GM21576 (cell line): ENCODE data around the gene METAP2.
A peak's percentile ranks its signal among the peaks of the same experiment; 100 is the strongest.
"Not testable (repeated sequence)": the region's sequence is repeated elsewhere in the genome, so short reads cannot be mapped to it uniquely, and the experiment has no call there.

Source experiments
- ATAC-seq: cut with Tn5 transposase; IDR thresholded peaks from one replicate; pipeline ENCODE4 v1.9.1; 2021; ENCODE audit warnings: mild to moderate bottlenecking, moderate library complexity; ENCODE audit not compliant: unreplicated experiment

Gene METAP2

DNA sequence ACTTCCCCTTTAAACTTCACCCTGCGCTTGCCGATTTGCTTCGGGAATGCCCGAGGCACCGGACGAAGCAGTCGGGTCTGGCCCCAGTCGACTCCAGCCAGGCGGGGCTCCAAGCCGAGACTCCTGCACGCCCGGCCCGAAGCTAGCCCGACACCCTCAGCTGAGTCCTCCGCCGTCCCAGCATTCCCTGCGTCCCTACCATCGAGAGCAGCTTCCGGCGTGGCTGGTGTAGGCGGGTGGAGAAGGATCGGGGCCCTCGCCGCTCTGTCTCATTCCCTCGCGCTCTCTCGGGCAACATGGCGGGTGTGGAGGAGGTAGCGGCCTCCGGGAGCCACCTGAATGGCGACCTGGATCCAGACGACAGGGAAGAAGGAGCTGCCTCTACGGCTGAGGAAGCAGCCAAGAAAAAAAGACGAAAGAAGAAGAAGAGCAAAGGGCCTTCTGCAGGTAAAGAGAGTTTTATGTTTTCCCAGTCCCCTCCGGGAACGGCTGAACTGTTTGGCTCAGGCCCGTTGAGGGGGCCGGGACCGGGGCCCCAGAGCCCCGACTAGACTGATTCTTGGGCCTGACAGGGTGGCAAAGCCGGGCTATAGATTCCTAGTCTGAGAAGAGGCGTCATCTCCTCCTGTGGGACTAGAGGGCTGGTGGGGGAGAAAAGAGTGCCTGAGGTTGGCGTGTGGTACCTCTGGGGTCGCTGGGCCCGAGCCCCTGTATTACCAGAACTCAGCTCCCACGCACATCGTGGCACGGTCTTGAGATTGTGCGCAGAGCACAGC, at the start of gene METAP2:
Gene METAP2 (plus strand): TSS at position 269 of the 776 bp plus-strand sequence. CDS start 28 bp downstream, at position 297.
- peak; percentile 94 for ATAC-seq

DNA sequence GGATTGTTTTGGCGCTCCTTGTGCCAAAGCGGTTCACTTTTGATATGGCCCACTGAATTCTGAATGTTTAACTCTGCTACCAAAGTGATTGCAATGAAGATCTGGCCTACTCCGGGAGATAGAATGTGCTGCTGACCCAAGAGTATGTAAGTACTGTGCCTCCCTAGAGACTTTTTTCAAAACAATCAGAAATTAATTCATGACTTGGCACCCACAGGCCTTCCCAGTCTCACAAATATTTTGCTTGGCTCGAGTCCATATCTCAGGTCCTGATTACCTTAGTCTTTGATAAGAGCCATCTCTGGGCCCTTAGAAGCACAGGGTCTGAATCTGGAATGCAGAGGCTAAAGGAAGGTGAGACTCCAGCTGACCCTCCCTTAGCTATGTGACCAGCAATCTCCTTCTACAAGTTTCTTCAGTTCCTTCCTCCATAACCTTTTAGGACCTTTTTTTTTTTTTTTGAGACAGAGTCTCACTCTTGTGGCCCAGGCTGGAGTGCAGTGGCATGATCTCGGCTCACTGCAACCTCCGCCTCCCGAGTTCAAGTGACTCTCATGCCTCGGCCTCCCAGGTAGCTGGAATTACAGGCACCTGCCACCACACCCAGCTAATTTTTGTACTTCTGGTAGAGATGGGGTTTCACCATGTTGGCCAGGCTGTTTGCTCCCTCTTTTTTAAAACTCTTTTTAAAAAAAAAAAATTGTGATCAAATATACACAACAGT, 49.5 kb upstream of the METAP2 start:
- no peak for ATAC-seq

DNA sequence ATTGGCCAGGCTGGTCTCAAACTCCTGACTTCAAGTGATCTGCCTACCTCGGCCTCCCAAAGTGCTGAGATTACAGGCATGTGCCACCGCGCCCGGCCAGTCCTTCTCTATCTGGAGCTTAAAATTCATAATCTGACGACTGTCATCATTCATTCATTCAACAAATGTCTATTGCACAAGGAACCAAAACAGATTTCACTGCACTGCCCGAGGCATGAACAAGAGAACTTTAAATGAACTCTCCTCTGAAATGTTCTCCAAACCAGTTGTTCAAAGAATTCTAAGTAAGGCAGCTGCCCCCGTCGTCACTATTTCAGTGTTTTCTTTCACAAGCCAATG, 44.8 kb upstream of the METAP2 start:
- ATAC-seq = no peak

- no peak for ATAC-seq
Observed at GRCh38 chr12:95431120-95431519, 42.8 kb upstream of the METAP2 start.

DNA sequence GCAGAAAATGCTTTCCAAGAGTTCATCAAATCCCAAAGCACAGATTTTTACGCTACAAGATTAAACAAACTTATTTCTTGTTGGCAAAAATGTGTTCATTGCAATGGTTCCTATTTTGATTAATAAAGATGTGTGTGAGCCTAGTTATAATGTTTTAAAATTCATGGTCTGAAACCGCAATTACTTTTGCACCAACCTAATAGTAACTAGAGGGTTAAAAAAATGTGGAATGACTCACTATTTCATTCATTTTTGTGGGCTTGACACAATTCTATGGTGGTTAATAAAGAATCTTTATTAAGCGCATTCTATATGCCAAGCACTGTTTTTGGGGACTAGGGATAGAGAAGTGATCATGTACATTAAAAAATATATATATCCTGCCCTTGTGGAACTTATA, 38.6 kb upstream of the METAP2 start:
- no peak for ATAC-seq

DNA sequence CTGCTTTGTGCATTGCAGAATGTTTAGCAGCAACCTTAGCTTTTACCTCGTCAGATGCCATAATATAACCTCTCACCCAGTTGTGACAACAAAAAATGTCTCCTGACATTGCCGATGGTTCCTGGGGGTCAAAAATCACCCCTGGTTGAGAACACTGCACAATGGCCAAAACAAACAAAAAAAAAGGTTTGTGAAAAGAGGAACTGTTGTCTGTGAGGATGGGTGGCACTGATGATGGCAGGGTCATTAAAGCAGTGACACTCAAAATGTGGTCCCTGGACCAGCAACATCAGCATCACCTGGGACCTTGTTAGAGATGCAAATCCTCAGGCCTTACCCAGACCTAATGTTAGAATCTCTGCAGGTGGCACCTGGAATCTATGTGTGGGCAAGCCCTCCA, 36.4 kb upstream of the METAP2 start:
- ATAC-seq = no peak

DNA sequence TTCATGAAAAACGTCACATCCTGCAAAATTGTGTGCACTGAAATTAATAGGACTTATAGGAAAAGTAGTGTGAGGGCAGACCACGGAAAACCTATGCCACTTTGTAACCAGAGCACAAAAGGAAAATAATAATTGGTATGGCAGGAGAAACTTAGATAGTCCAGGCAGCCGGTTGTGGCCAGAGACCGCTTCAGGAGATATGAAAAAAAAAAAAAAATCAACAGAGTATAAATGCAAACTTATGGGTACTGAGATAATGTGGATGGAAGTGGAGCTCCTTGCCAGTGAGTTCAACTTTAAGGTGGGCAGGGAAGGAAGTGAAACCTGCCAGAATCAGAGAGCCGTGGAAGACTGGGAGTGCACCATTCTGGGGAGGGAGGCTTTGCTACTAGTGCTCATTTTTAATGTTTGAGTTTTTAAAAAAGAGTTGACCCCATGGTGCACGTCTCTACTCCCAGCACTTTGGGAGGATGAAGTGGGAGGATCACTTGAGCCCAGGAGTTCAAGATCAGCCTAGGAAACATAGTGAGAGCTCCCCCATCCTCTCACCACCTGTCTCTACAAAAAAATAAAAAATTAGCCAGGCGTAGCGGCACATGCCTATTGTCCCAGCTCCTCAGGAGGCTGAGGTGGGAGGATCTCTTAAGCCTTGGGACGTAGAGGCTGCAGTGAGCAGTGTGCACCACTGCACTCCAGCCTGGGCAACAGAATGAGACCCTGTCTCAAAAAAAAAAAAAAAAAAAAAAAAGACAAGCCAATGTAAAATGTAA, 34.3 kb upstream of the METAP2 start:
- ATAC-seq = no peak

DNA sequence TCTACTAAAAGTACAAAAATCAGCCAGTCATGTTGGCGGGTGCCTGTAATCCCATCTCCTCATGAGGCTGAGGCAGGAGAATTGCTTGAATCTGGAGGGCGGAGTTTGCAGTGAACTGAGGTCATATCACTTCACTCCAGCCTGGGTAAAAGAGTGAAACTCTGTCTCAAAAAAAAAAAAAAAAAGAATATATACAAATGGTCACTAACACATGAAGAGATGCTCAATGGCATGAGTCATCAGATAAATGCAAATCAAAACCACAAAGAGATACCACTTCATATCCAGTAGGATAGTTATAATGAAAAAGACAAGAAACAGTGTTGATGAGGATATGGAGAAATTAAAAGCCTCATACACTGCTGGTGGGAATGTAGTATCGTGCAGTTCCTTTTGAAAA, 33.6 kb upstream of the METAP2 start:
- no peak for ATAC-seq

GRCh38 chr12:95443459-95443858, 30.5 kb upstream of the METAP2 start:
- no peak for ATAC-seq

DNA sequence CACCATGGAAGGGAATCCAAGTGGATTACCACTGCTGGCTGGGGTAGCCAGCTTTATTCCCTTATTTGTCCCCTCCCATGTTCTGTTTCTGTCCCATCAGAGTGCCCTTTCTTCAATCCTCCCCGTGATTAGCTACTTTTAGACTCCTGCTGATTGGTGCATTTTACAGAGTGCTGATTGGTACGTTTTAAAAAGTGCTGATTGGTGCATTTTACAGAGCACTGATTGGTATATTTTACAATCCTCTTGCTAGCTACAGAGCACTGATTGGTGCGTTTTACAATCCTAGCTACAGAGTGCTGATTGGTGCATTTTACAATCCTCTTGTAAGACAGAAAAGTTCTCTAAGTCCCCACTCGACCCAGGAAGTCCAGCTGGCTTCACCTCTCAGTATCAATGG, 28.9 kb upstream of the METAP2 start:
- ATAC-seq = not testable (repeated sequence)

DNA sequence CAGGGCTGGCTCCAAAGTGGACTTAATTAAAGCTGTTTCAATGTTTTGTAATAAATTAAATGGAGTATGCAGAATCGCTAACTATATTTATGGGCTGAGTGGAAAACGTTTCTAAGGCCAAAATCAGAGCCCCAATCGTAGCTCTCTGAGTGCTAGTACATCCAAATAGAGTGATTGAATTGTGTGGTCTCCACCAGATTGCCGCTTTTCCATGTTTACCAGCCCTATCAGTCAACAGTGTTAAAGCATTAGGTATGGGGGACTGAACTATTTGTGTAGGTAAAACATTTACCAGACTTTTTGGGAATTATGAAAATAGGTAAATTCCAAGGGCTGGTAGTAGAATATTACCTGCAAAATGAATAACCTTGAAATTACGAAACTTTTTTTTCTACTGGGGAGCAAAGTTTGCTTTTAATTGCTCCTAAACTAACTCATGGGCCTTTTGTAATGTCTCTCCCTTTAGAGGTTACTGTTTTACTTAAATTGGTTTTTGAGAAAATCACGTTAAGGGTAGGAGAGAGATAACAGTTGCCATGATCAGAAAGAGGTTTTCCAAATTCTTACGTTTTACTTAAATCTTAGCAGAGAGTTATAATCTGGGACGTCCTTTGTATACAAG, 28.0 kb upstream of the METAP2 start:
- no peak for ATAC-seq

GRCh38 chr12:95446506-95446900, 27.4 kb upstream of the METAP2 start:
- no peak for ATAC-seq

GRCh38 chr12:95449656-95450055, 24.3 kb upstream of the METAP2 start:
- not testable (repeated sequence) for ATAC-seq

DNA sequence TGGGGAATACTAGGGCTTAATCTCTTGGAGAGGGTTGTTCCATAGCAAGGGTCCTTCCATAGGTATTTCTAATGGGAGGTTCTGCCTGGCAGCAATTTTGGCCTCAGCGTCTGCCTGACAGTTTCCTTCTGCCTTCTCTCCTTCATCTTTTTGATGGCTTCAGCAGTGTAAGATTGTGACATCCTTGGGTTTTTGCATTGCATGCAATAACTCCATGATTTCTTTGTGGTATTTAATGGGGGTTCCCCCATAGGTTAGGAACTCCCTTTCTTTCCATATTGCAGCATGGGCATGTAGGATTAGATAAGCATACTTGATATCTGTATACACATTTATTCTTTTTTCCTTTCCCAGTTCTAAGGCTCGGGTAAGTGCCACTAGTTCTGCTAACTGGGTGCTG, 21.5 kb upstream of the METAP2 start:
- ATAC-seq = not testable (repeated sequence)

GRCh38 chr12:95453881-95454280, 20.1 kb upstream of the METAP2 start:
- ATAC-seq = not testable (repeated sequence)

- ATAC-seq = not testable (repeated sequence)
Observed at GRCh38 chr12:95454780-95455215, 19.2 kb upstream of the METAP2 start.

GRCh38 chr12:95457605-95458004, 16.3 kb upstream of the METAP2 start:
- ATAC-seq = not testable (repeated sequence)

DNA sequence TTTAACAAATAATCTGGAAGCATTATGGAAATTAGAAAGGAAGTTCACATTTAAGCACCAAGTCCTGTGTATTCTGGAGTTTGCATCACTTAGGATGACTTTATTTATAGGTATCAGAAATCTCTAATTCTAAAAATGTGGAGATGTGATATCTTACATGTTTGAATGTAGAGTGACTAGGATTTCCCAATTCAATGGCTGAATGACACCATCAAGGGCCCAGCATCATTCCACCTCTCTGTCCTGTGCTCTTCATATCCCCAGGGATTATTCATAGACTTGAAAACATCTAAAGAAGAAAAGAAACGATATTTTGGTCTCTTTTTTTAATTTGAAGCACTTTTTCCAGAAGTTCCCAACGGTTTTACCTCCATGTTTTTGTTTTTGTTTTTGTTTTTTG, 15.2 kb upstream of the METAP2 start:
- ATAC-seq = no peak

- no peak for ATAC-seq
Observed at GRCh38 chr12:95459310-95459709, 14.6 kb upstream of the METAP2 start.

DNA sequence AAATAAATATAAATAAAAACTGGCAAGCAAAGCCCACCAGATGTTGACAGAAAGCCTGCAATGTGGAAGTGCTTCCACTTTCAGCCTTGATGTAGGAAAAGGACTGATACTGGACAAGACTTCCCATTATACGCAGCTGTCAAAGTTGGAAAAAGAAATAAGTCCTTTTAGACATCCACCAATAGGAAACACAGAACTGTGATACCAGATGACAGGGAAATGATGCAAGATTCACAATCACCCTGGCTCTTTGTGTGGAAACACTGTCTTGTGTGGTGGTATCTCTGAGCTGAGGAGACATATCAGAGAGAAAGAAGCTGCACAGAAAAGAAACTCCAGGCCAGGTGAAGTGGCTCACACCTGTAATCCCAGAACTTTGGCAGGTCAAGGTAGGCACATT, 13.8 kb upstream of the METAP2 start:
- ATAC-seq = no peak

GRCh38 chr12:95460896-95461295, 13.1 kb upstream of the METAP2 start:
- ATAC-seq = no peak
